ENCODE measurements around the gene POU2F1.

- TF ChIP-seq CTCF (conservative IDR thresholded peaks at IDR 0.05; ENCODE audit: low read length) (no peak), EZH2phosphoT487 (IDR thresholded peaks at IDR 0.05; ENCODE audit: borderline replicate concordance, low read depth, low read length) (no peak)
Observed at GRCh38 chr1:167344112-167344511, 123.4 kb downstream of the POU2F1 start.
